Osteoblast (primary cell): Measurements from ENCODE around the gene ACTR2. TPM values are rescaled to one million over a fixed set of nuclear protein-coding genes. Genes with fewer than 3 reads are reported as not detected.

Source experiments
- DNase-seq: peaks from one replicate; pipeline ENCODE4 v3.0.0; 2011; ENCODE audit warnings: low spot score, mixed read lengths; ENCODE audit not compliant: insufficient read length; ENCODE audit errors: missing footprints
- H2AFZ ChIP-seq: 2 replicates; pipeline ENCODE4 v1.6.0; 2011; ENCODE audit warnings: mild to moderate bottlenecking, low read length
- H3K27ac ChIP-seq: 2 replicates; pipeline ENCODE4 v1.5.1; 2011; ENCODE audit warnings: mild to moderate bottlenecking, low read depth, low read length, moderate library complexity
- H3K27me3 ChIP-seq: 2 replicates; pipeline ENCODE4 v1.6.0; 2012; ENCODE audit warnings: mild to moderate bottlenecking, control low read depth, inconsistent platforms, low read length, moderate library complexity; ENCODE audit not compliant: insufficient read depth
- H3K36me3 ChIP-seq: 2 replicates; pipeline ENCODE4 v1.5.1; 2011; ENCODE audit warnings: mild to moderate bottlenecking, low read length, control low read depth, moderate library complexity; ENCODE audit not compliant: insufficient read depth
- H3K4me1 ChIP-seq: 2 replicates; pipeline ENCODE4 v1.5.1; 2011; ENCODE audit warnings: mild to moderate bottlenecking, low read length, control low read depth, moderate library complexity; ENCODE audit not compliant: insufficient read depth
- H3K4me2 ChIP-seq: 2 replicates; pipeline ENCODE4 v1.6.0; 2011; ENCODE audit warnings: mild to moderate bottlenecking, low read length; ENCODE audit not compliant: insufficient read depth
- H3K4me3 ChIP-seq: fragments of 200-600 bp; sonication (generic); 3 replicates; pipeline ENCODE4 v1.5.1; 2012; ENCODE audit warnings: mild to moderate bottlenecking, low read length, inconsistent platforms; ENCODE audit not compliant: insufficient read depth
- H3K79me2 ChIP-seq: 2 replicates; pipeline ENCODE4 v1.6.0; 2012; ENCODE audit warnings: mild to moderate bottlenecking, low read length, control low read depth, inconsistent platforms; ENCODE audit not compliant: insufficient read depth
- H3K9me3 ChIP-seq: 2 replicates; pipeline ENCODE4 v1.5.1; 2011; ENCODE audit warnings: low read depth, low read length, control low read depth
- H4K20me1 ChIP-seq: 2 replicates; pipeline ENCODE4 v1.6.0; 2012; ENCODE audit warnings: mild to moderate bottlenecking, low read length, control low read depth; ENCODE audit not compliant: insufficient read depth
- total RNA-seq: library from RNA; depleted of rRNA; stranded (reverse); fragments of >200 nt; gene quantifications from 2 replicates; pipeline ENCODE4 v1.2.3, GENCODE V29; 2012
- TF ChIP-seq, protein P1 (sequence below): IDR thresholded peaks from 2 replicates; pipeline ENCODE4 v1.5.1; 2011; ENCODE audit warnings: mild to moderate bottlenecking, low read depth, low read length, moderate library complexity; ENCODE audit errors: extremely low read depth

The ACTR2 gene
- total RNA-seq, 1 donor, result 110 TPM

DNA sequence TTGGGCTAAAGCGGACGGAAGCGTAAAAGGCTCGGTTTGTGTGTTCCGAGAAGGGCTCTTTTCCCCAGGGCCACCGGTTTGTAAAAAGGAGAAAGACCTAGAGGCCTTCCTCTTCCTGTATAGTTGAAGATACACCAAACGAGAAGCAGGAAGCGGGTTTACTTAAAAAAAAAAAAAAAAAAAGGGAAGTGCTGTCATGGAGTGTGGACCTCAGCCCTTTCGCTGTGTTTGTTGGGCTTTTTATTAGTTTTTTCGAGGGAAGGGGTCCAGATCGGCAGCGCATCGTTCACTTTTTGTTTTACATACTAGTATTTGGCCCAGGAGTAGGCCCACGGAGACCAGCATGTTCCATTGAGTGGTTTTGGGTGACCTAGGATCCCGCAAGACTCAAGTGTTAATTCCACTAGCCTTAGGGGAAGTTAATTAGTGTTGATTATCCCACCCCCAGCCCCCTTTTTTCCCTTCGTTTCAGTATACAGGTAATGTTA lies 676 bp downstream of the ACTR2 start:
- no peaks in the 10 kb centered on the region for H3K9me3 ChIP-seq
- H3K27me3 ChIP-seq, result no peaks in the 10 kb centered on the region
- peak; percentile 26 for DNase-seq
- H3K4me1 ChIP-seq, result peaks cover 46% of the 10 kb centered on the region
- H2AFZ ChIP-seq, result peak overlapping the region; percentile 81
- TF ChIP-seq, protein P1, sequence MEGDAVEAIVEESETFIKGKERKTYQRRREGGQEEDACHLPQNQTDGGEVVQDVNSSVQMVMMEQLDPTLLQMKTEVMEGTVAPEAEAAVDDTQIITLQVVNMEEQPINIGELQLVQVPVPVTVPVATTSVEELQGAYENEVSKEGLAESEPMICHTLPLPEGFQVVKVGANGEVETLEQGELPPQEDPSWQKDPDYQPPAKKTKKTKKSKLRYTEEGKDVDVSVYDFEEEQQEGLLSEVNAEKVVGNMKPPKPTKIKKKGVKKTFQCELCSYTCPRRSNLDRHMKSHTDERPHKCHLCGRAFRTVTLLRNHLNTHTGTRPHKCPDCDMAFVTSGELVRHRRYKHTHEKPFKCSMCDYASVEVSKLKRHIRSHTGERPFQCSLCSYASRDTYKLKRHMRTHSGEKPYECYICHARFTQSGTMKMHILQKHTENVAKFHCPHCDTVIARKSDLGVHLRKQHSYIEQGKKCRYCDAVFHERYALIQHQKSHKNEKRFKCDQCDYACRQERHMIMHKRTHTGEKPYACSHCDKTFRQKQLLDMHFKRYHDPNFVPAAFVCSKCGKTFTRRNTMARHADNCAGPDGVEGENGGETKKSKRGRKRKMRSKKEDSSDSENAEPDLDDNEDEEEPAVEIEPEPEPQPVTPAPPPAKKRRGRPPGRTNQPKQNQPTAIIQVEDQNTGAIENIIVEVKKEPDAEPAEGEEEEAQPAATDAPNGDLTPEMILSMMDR, result no peak
- H3K79me2 ChIP-seq, result peaks cover 55% of the 10 kb centered on the region
- peak overlapping the region; percentile 100 for H3K4me3 ChIP-seq
- peak overlapping the region; percentile 93 for H3K4me2 ChIP-seq
- peaks cover 6% of the 10 kb centered on the region for H4K20me1 ChIP-seq
- peak overlapping the region; percentile 90 for H3K27ac ChIP-seq
- peaks cover 14% of the 10 kb centered on the region for H3K36me3 ChIP-seq

DNA sequence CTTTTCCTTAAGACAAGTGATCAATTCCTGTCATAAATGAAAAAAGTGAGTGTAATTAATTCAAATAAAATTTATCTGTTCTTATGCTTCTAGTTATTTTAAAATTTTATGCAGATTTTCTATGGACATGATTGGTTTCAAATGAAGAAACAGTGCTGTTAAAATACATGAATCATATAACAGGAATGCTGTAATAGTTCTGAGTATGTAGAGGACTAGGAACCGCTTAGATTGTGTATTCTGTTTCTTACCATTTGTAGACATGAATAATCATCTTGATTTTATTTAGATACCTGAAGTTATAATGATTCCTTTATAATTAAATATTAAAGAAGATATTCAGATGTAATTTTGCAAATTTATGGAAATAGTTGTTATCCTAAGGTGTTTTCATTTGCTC lies 3.5 kb downstream of the ACTR2 start:
- TF ChIP-seq, protein P1, result no peak
- Histone ChIP-seq H3K79me2 (peaks cover 80% of the 10 kb centered on the region), H3K4me1 (peaks cover 51% of the 10 kb centered on the region), H3K36me3 (peaks cover 31% of the 10 kb centered on the region), H4K20me1 (peaks cover 32% of the 10 kb centered on the region), H2AFZ (no peak overlapping the region), H3K27me3 (no peaks in the 10 kb centered on the region), H3K9me3 (no peaks in the 10 kb centered on the region), H3K4me2 (peak overlapping the region; percentile 70), H3K4me3 (no peak overlapping the region), H3K27ac (peak overlapping the region; percentile 98)
- peak; percentile 76 for DNase-seq

GRCh38 chr2:65231892-65232477 lies 4.4 kb downstream of the ACTR2 start:
- peak overlapping the region; percentile 98 for H3K27ac ChIP-seq
- no peaks in the 10 kb centered on the region for H3K27me3 ChIP-seq
- peaks cover 36% of the 10 kb centered on the region for H4K20me1 ChIP-seq
- no peaks in the 10 kb centered on the region for H3K9me3 ChIP-seq
- peaks cover 31% of the 10 kb centered on the region for H3K36me3 ChIP-seq
- no peak overlapping the region for H2AFZ ChIP-seq
- peak overlapping the region; percentile 29 for H3K4me3 ChIP-seq
- H3K79me2 ChIP-seq, result peaks cover 80% of the 10 kb centered on the region
- H3K4me1 ChIP-seq, result peaks cover 44% of the 10 kb centered on the region
- H3K4me2 ChIP-seq, result peak overlapping the region; percentile 70
- peak; percentile 29 for DNase-seq
- TF ChIP-seq, protein P1, result no peak

DNA sequence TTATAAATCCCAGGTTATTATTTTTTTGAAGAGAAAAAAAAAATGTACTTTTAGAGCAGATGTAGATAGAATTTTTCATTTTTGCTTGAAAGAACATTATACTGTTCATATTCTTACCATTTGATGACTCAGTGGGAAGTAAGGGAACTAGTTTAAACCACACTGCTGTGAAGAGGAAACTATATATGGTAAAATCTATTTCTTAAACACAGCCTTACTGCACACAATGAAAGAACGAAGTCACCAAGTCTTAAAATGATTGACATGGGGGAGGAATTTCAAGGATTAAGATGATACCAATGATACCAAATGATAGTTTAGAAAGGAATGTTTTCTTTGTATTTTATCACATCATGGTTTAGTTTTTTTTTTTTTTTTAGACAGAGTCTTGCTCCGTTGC lies 5.0 kb downstream of the ACTR2 start:
- peak; percentile 89 for DNase-seq
- H3K27me3 ChIP-seq, result no peaks in the 10 kb centered on the region
- H3K4me2 ChIP-seq, result peak overlapping the region; percentile 70
- H3K4me1 ChIP-seq, result peaks cover 41% of the 10 kb centered on the region
- peaks cover 31% of the 10 kb centered on the region for H3K36me3 ChIP-seq
- no peak overlapping the region for H3K4me3 ChIP-seq
- H2AFZ ChIP-seq, result no peak overlapping the region
- no peaks in the 10 kb centered on the region for H3K9me3 ChIP-seq
- H3K27ac ChIP-seq, result peak overlapping the region; percentile 98
- H4K20me1 ChIP-seq, result peaks cover 43% of the 10 kb centered on the region
- TF ChIP-seq, protein P1, result no peak
- peaks cover 82% of the 10 kb centered on the region for H3K79me2 ChIP-seq
